Ishikawa (cell line): ENCODE measurements around the gene PDE4D.

ENCODE experiments used
- CEBPB ChIP-seq: IDR thresholded peaks from 2 replicates; pipeline ENCODE4 v1.6.1; 2012
- CREB1 ChIP-seq: IDR thresholded peaks from 2 replicates; pipeline ENCODE4 v1.6.1; 2012; ENCODE audit warnings: low read depth
- EGR1 ChIP-seq: IDR thresholded peaks from 2 replicates; pipeline ENCODE4 v1.6.1; 2012
- EP300 ChIP-seq: IDR thresholded peaks from 2 replicates; pipeline ENCODE4 v1.6.1; 2012; ENCODE audit warnings: borderline replicate concordance
- FOXM1 ChIP-seq: IDR thresholded peaks from 2 replicates; pipeline ENCODE4 v1.6.1; 2012; ENCODE audit warnings: low read depth, borderline replicate concordance
- MAX ChIP-seq: IDR thresholded peaks from 2 replicates; pipeline ENCODE4 v1.6.1; 2012
- NFIC ChIP-seq: IDR thresholded peaks from 2 replicates; pipeline ENCODE4 v1.6.1; 2012
- RAD21 ChIP-seq: IDR thresholded peaks from 2 replicates; pipeline ENCODE4 v1.6.1; 2012; ENCODE audit warnings: low read depth
- TAF1 ChIP-seq: IDR thresholded peaks from 2 replicates; pipeline ENCODE4 v1.6.1; 2012; ENCODE audit warnings: low read depth, mild to moderate bottlenecking
- TCF12 ChIP-seq: IDR thresholded peaks from 2 replicates; pipeline ENCODE4 v1.6.1; 2012; ENCODE audit warnings: low read depth
- TEAD4 ChIP-seq: IDR thresholded peaks from 2 replicates; pipeline ENCODE4 v1.6.1; 2012
- YY1 ChIP-seq: IDR thresholded peaks from 2 replicates; pipeline ENCODE4 v1.6.1; 2012; ENCODE audit warnings: low read depth
- ZBTB7A ChIP-seq: IDR thresholded peaks from 2 replicates; pipeline ENCODE4 v1.6.1; 2012; ENCODE audit warnings: low read depth
- TF ChIP-seq, protein P1 (sequence below): IDR thresholded peaks from 2 replicates; pipeline ENCODE4 v1.6.1; 2012
- TF ChIP-seq, protein P2 (sequence below): IDR thresholded peaks from 2 replicates; pipeline ENCODE4 v1.6.1; 2012; ENCODE audit warnings: low read depth, mild to moderate bottlenecking

PDE4D gene

DNA sequence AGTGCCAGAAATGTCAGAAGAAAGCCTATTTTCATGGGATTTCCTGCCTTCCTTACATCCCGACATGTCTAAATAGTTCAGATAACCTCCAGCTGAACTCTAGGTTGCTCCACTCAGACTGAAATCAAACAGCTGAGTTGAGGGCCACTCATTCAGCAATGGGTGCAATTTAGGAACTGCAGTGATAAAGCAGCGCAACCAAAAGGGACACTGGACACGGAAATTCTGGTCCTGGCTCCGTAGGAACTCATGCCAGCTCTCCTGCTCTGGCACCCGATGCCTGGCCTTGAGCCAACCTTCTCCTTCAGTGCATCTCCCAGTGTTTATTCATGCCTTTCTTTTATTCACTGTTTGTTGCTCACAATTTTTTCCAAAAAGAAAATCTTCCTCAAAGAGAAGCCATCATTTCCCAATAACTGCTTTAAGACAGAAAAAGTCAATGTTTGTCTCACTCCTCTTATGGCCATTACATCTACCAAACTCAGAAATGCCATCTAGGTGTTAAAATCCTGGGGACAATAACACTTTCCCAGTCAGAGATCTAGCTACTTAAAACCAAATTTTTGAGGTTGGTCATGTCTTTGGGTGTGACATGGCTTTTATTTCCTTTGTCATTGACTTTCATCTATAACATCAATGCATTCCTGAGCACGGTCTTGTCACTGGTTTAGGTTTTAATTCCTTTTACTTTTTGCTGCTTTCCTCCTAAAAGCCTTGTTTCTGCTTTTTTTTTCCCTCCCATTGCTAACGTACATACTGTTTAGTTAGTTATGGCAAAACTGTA is 126.9 kb downstream of the PDE4D start:
- TF ChIP-seq NFIC: no peak

DNA sequence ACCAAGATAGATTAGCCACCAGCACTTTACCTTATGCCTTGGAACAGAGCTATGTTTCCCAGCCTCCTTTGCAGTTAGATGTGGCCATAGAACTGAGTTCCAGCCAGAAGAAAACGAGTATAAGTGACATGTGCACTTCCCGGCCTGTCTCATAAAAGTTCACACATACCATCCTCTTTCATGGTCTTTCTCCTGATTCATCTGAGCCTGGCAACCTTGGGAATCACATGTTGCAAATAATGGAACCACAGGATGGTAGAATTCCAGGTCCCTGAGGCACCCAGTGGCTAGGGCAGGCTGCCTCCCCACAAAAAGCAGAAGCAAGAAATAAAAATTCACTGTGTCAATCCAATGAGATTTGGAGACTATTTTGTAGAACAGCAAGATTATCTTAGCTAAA is 128.1 kb downstream of the PDE4D start:
- TF ChIP-seq EGR1 (no peak), TAF1 (no peak), EP300 (no peak), NFIC (no peak), YY1 (no peak), ZBTB7A (no peak), TCF12 (no peak), CREB1 (no peak), MAX (no peak), TEAD4 (no peak), FOXM1 (no peak), RAD21 (no peak), CEBPB (no peak)
- TF ChIP-seq, protein P1, sequence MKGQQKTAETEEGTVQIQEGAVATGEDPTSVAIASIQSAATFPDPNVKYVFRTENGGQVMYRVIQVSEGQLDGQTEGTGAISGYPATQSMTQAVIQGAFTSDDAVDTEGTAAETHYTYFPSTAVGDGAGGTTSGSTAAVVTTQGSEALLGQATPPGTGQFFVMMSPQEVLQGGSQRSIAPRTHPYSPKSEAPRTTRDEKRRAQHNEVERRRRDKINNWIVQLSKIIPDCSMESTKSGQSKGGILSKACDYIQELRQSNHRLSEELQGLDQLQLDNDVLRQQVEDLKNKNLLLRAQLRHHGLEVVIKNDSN: no peak
- TF ChIP-seq, protein P2, sequence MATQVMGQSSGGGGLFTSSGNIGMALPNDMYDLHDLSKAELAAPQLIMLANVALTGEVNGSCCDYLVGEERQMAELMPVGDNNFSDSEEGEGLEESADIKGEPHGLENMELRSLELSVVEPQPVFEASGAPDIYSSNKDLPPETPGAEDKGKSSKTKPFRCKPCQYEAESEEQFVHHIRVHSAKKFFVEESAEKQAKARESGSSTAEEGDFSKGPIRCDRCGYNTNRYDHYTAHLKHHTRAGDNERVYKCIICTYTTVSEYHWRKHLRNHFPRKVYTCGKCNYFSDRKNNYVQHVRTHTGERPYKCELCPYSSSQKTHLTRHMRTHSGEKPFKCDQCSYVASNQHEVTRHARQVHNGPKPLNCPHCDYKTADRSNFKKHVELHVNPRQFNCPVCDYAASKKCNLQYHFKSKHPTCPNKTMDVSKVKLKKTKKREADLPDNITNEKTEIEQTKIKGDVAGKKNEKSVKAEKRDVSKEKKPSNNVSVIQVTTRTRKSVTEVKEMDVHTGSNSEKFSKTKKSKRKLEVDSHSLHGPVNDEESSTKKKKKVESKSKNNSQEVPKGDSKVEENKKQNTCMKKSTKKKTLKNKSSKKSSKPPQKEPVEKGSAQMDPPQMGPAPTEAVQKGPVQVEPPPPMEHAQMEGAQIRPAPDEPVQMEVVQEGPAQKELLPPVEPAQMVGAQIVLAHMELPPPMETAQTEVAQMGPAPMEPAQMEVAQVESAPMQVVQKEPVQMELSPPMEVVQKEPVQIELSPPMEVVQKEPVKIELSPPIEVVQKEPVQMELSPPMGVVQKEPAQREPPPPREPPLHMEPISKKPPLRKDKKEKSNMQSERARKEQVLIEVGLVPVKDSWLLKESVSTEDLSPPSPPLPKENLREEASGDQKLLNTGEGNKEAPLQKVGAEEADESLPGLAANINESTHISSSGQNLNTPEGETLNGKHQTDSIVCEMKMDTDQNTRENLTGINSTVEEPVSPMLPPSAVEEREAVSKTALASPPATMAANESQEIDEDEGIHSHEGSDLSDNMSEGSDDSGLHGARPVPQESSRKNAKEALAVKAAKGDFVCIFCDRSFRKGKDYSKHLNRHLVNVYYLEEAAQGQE: no peak

DNA sequence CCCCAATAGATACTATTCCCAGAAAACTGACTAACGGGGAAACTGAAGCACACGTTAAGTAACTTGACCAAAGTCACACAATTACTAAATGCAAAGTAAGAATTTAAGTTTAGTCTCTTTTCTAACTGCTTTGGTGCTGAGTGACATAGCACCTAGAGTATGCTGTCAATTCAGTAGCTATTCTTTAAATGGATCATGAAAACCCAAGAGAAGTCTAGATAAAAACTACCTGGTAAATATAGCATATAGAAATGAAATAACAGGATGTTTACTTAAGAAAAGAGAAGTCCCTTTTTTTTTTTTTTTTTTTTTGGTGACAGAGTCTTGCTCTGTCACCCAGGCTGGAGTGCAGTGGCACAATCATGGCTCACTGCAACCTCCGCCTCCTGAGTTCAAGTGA is 129.2 kb downstream of the PDE4D start:
- TF ChIP-seq NFIC (no peak), EP300 (no peak), CEBPB (no peak), TAF1 (no peak), TCF12 (no peak), TEAD4 (no peak), CREB1 (no peak), FOXM1 (no peak), YY1 (no peak), EGR1 (no peak), MAX (no peak), RAD21 (no peak), ZBTB7A (no peak)
- TF ChIP-seq, protein P2: no peak
- TF ChIP-seq, protein P1: no peak

DNA sequence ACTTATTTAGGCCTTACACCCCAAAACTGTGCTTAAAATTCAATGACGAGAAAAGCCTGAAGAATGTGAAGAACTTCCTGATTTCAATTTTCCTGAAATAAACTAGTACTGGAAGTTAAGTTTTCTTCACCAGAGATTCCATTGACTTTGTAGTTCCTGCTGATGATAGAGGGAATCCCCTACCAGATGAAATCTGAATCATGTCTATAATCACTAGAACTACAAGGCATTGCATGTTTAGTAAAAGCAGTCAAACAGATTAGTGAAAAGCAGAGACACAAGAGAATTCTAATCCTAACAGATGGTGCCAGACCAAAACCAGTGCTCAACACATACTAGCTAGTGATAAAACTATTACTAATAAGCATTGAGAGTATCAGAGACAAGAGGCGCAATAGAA is 130.0 kb downstream of the PDE4D start:
- TF ChIP-seq RAD21 (no peak), TCF12 (no peak)

DNA sequence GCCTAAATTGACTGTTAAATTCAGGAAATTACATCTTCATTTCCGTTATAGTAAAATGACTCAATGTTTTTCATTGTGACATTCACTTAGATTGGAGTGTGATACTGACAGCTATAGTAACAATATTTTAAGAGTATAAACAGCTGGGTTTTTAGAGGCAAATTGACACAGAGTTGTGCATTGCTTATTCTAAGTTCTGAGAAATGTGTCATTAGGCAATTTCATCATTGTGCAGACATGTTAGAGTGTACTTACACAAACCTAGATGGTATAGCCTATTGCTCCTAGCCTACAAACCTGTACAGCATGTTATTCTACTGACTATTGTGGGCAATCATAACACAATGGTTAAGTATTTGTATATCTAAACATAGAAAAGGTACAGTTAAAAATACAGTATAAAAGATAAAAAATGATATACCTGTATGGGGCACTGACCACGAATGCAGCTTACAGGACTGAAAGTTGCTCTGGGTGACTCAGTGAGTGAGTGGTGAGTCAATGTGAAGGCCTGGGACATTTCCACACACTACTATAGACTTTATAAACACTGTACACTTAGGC is 132.7 kb downstream of the PDE4D start:
- TF ChIP-seq TCF12 (no peak), NFIC (no peak), EP300 (no peak), EGR1 (no peak), YY1 (no peak), TAF1 (no peak), CEBPB (no peak), ZBTB7A (no peak), CREB1 (no peak), TEAD4 (no peak), MAX (no peak), FOXM1 (no peak), RAD21 (no peak)
- TF ChIP-seq, protein P1: no peak
- TF ChIP-seq, protein P2: no peak
